Activated naive CD4-positive, alpha-beta T cell treated with anti-CD3 and anti-CD28 coated beads, Interleukin-2, amount 50 U/mL, for 16 hours (primary cell): Measurements from ENCODE around the gene ARHGAP27.
"Not testable (repeated sequence)": the region's sequence is repeated elsewhere in the genome, so short reads cannot be mapped to it uniquely, and the experiment has no call there.

ENCODE experiments used
- DNase-seq: peaks from one replicate; pipeline ENCODE4 v3.0.0-alpha.2; 2020

Gene ARHGAP27

GRCh38 chr17:45432405-45433158 lies at the start of gene ARHGAP27:
Gene ARHGAP27 (minus strand): TSS chr17:45432870. CDS start chr17:45430279, 2,591 bp downstream.
- no peak for DNase-seq

- DNase-seq: not testable (repeated sequence)
Measured at GRCh38 chr17:45482317-45482716, 49.6 kb upstream of the ARHGAP27 start.

GRCh38 chr17:45475436-45475835 lies 42.8 kb upstream of the ARHGAP27 start:
- DNase-seq: not testable (repeated sequence)

- not testable (repeated sequence) for DNase-seq
Measured at GRCh38 chr17:45472249-45472648, 39.6 kb upstream of the ARHGAP27 start.

- DNase-seq: not testable (repeated sequence)
Measured at GRCh38 chr17:45469204-45469563, 36.5 kb upstream of the ARHGAP27 start.

- not testable (repeated sequence) for DNase-seq
Measured at GRCh38 chr17:45468293-45469203, 35.9 kb upstream of the ARHGAP27 start.

GRCh38 chr17:45461524-45462327 lies 29.1 kb upstream of the ARHGAP27 start:
- DNase-seq: not testable (repeated sequence)

- DNase-seq: not testable (repeated sequence)
Measured at GRCh38 chr17:45460422-45460821, 27.8 kb upstream of the ARHGAP27 start.

- not testable (repeated sequence) for DNase-seq
Measured at GRCh38 chr17:45454341-45454740, 21.7 kb upstream of the ARHGAP27 start.

GRCh38 chr17:45453731-45454130 lies 21.1 kb upstream of the ARHGAP27 start:
- not testable (repeated sequence) for DNase-seq

- DNase-seq: not testable (repeated sequence)
Measured at GRCh38 chr17:45453225-45453534, 20.5 kb upstream of the ARHGAP27 start.

- DNase-seq: not testable (repeated sequence)
Measured at GRCh38 chr17:45452329-45453224, 19.9 kb upstream of the ARHGAP27 start.

GRCh38 chr17:45451660-45452059 lies 19.0 kb upstream of the ARHGAP27 start:
- DNase-seq: not testable (repeated sequence)

- no peak for DNase-seq
Measured at GRCh38 chr17:45451131-45451530, 18.5 kb upstream of the ARHGAP27 start.

GRCh38 chr17:45449708-45450329 lies 17.1 kb upstream of the ARHGAP27 start:
- DNase-seq: not testable (repeated sequence)

- not testable (repeated sequence) for DNase-seq
Measured at GRCh38 chr17:45449260-45449659, 16.6 kb upstream of the ARHGAP27 start.

- not testable (repeated sequence) for DNase-seq
Measured at GRCh38 chr17:45448483-45448882, 15.8 kb upstream of the ARHGAP27 start.

GRCh38 chr17:45448066-45448465 lies 15.4 kb upstream of the ARHGAP27 start:
- DNase-seq: not testable (repeated sequence)

- DNase-seq: not testable (repeated sequence)
Measured at GRCh38 chr17:45447650-45448049, 15.0 kb upstream of the ARHGAP27 start.

- DNase-seq: not testable (repeated sequence)
Measured at GRCh38 chr17:45446872-45447625, 14.4 kb upstream of the ARHGAP27 start.
